Measurements from ENCODE around the gene TGFBR3L.
"Not testable (repeated sequence)": the region's sequence is repeated elsewhere in the genome, so short reads cannot be mapped to it uniquely, and the experiment has no call there.

TGFBR3L gene

GRCh38 chr19:7879836-7880235, 34.8 kb upstream of the TGFBR3L start:
- no peak for DNase-seq (ENCODE audit: low read depth in 3 of 3)

- no peak for DNase-seq (ENCODE audit: low read depth in 3 of 3)
Observed at GRCh38 chr19:7881910-7882309, 32.7 kb upstream of the TGFBR3L start.

- no peak for DNase-seq (ENCODE audit: low read depth in 3 of 3)
Observed at GRCh38 chr19:7883105-7883504, 31.5 kb upstream of the TGFBR3L start.

- no peak for DNase-seq (ENCODE audit: low read depth in 3 of 3)
Observed at GRCh38 chr19:7883796-7884570, 30.6 kb upstream of the TGFBR3L start.

- DNase-seq (ENCODE audit: low read depth in 3 of 3), result no peak
Observed at GRCh38 chr19:7885818-7886217, 28.8 kb upstream of the TGFBR3L start.

- no peak for DNase-seq (ENCODE audit: low read depth in 3 of 3)
Observed at GRCh38 chr19:7887408-7888144, 27.1 kb upstream of the TGFBR3L start.

GRCh38 chr19:7888145-7888825, 26.3 kb upstream of the TGFBR3L start, which contains the start of gene LRRC8E:
Gene LRRC8E, plus strand, starts transcription at chr19:7888510. Its CDS starts 7,094 bp downstream, at chr19:7895604.
- peak in 1 of 3 experiments; percentile 57 for DNase-seq (ENCODE audit: low read depth in 3 of 3)

- DNase-seq (ENCODE audit: low read depth in 3 of 3), result no peak
Observed at GRCh38 chr19:7888826-7889217, 25.8 kb upstream of the TGFBR3L start.

- not testable (repeated sequence) for DNase-seq (ENCODE audit: low read depth in 3 of 3)
Observed at GRCh38 chr19:7893362-7894101, 21.1 kb upstream of the TGFBR3L start.

- DNase-seq (ENCODE audit: low read depth in 3 of 3), result no peak
Observed at GRCh38 chr19:7894612-7895309, 19.9 kb upstream of the TGFBR3L start.

- DNase-seq (ENCODE audit: low read depth in 3 of 3), result no peak
Observed at GRCh38 chr19:7895565-7895964, 19.1 kb upstream of the TGFBR3L start.

- DNase-seq (ENCODE audit: low read depth in 3 of 3), result no peak
Observed at GRCh38 chr19:7897292-7897691, 17.3 kb upstream of the TGFBR3L start.

- no peak for DNase-seq (ENCODE audit: low read depth in 3 of 3)
Observed at GRCh38 chr19:7898967-7899366, 15.7 kb upstream of the TGFBR3L start.

GRCh38 chr19:7899751-7900378, 14.8 kb upstream of the TGFBR3L start:
- no peak for DNase-seq (ENCODE audit: low read depth in 3 of 3)

GRCh38 chr19:7900401-7900870, 14.2 kb upstream of the TGFBR3L start:
- no peak for DNase-seq (ENCODE audit: low read depth in 3 of 3)

GRCh38 chr19:7900931-7901330, 13.7 kb upstream of the TGFBR3L start:
- no peak for DNase-seq (ENCODE audit: low read depth in 3 of 3)

- DNase-seq (ENCODE audit: low read depth in 3 of 3), result no peak
Observed at GRCh38 chr19:7901337-7901736, 13.3 kb upstream of the TGFBR3L start.

GRCh38 chr19:7902796-7903243, 11.8 kb upstream of the TGFBR3L start:
- DNase-seq (ENCODE audit: low read depth in 3 of 3), result no peak

- DNase-seq (ENCODE audit: low read depth in 3 of 3), result peak; percentile 100
Observed at GRCh38 chr19:7903244-7904073, 11.2 kb upstream of the TGFBR3L start, which contains the start of gene MAP2K7. Gene MAP2K7, plus strand, starts transcription at chr19:7903877. Its CDS starts 68 bp downstream, at chr19:7903945.

All from stimulated activated CD4-positive, alpha-beta T cell treated with anti-CD3 and anti-CD28 coated beads, TNF-alpha, amount 100 ng/mL, for 24 hours (primary cell).